ENCODE measurements around the gene ACSL6. TPM values are rescaled to one million over a fixed set of nuclear protein-coding genes. Genes with fewer than 3 reads are reported as not detected.

Gene ACSL6
- total and polyA plus RNA-seq, 10 donors: 0.76 to 18.4 (median 3.9) TPM

DNA sequence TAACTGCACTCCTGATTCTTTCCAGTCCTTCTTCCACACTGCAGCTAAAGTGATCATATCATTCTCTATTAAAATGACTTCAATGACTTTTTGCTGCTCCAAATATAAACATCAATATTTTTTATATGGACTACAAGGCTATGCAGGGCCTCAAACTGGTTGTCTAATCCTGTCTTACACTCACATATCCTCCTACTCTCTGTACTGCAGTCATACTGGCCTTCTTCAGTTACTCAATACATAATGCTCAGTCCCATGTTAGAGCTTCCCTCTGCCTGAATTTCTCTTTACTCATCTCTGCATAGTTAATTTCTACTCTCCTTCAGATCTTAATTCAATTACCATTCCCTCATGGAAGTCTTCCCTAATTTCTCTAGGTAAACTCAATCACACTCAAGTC lies 69.4 kb downstream of the ACSL6 start:
- intact Hi-C loops (cut with DNase I; ENCODE audit: low total_unique reads): no loop called here
- DNase-seq: no peak

GRCh38 chr5:131939690-131940345 lies 71.6 kb downstream of the ACSL6 start:
- TF ChIP-seq, protein P1, sequence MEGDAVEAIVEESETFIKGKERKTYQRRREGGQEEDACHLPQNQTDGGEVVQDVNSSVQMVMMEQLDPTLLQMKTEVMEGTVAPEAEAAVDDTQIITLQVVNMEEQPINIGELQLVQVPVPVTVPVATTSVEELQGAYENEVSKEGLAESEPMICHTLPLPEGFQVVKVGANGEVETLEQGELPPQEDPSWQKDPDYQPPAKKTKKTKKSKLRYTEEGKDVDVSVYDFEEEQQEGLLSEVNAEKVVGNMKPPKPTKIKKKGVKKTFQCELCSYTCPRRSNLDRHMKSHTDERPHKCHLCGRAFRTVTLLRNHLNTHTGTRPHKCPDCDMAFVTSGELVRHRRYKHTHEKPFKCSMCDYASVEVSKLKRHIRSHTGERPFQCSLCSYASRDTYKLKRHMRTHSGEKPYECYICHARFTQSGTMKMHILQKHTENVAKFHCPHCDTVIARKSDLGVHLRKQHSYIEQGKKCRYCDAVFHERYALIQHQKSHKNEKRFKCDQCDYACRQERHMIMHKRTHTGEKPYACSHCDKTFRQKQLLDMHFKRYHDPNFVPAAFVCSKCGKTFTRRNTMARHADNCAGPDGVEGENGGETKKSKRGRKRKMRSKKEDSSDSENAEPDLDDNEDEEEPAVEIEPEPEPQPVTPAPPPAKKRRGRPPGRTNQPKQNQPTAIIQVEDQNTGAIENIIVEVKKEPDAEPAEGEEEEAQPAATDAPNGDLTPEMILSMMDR (IDR thresholded peaks at IDR 0.05 in 8 of 11, conservative IDR thresholded peaks at IDR 0.05 in 3 of 11): no peak
- TF ChIP-seq POLR2AphosphoS5 (IDR thresholded peaks at IDR 0.05) (no peak), POLR2A (IDR thresholded peaks at IDR 0.05) (no peak)
- Histone ChIP-seq H3K4me3 (no peak overlapping the region), H3K4me1 (no peaks in the 10 kb centered on the region), H3K36me3 (no peaks in the 10 kb centered on the region), H3K9me3 (no peaks in the 10 kb centered on the region), H3K27ac (no peak overlapping the region), H3K27me3 (replicated peaks in 1 of 7) (no peaks in the 10 kb centered on the region)
- no peak for DNase-seq
- intact Hi-C loops (cut with DNase I; ENCODE audit: low total_unique reads): no loop called here
- 44 to 68% (median 59%) methylated on average over 3 of the region's 3 CpGs for WGBS, 5 donors

More for the DNA sequence above, 69.4 kb downstream of the ACSL6 start:
- TF ChIP-seq POLR2A (IDR thresholded peaks at IDR 0.05): no peak
- H3K36me3 ChIP-seq: no peaks in the 10 kb centered on the region
- H3K27me3 ChIP-seq (replicated peaks in 1 of 7): no peaks in the 10 kb centered on the region
- H3K9me3 ChIP-seq: no peaks in the 10 kb centered on the region
- no peak overlapping the region for H3K27ac ChIP-seq
- no peak overlapping the region for H3K4me3 ChIP-seq
- H3K4me1 ChIP-seq: no peaks in the 10 kb centered on the region

DNA sequence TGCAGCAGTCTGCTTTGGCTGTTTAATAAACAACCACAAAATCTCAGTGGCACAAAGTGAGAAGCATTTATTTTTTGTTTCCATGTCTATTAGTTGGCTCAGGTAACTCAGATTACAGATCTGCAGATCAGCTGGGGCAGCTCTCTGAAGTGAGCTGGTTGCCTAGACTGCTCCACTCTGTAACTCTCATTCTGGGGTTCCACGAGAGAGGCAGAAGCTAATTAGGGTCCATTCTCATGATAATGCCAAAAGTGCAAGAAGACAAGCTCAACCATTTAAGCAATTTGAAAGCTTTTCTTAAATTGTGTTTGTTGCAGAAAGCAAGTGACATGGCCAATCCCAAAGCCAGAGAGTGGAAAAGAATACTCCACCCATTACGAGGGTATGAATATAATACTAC lies 79.2 kb downstream of the ACSL6 start:
- H3K36me3 ChIP-seq: no peaks in the 10 kb centered on the region
- H3K4me3 ChIP-seq: no peak overlapping the region
- peaks cover 0 to 6% (median 0%) of the 10 kb centered on the region in 7 donors for H3K27me3 ChIP-seq (replicated peaks in 1 of 7)
- DNase-seq: no peak
- H3K4me1 ChIP-seq: no peaks in the 10 kb centered on the region
- intact Hi-C loops (cut with DNase I; ENCODE audit: low total_unique reads): no loop called here
- peaks cover 3 to 45% (median 41%) of the 10 kb centered on the region in 8 donors for H3K9me3 ChIP-seq
- WGBS, 5 donors: 71 to 90% (median 86%) methylated on average over 2 of the region's 2 CpGs
- no peak overlapping the region for H3K27ac ChIP-seq
- TF ChIP-seq POLR2AphosphoS5 (IDR thresholded peaks at IDR 0.05) (no peak), POLR2A (IDR thresholded peaks at IDR 0.05) (no peak)
- TF ChIP-seq, protein P1 (IDR thresholded peaks at IDR 0.05 in 8 of 11, conservative IDR thresholded peaks at IDR 0.05 in 3 of 11): no peak

DNA sequence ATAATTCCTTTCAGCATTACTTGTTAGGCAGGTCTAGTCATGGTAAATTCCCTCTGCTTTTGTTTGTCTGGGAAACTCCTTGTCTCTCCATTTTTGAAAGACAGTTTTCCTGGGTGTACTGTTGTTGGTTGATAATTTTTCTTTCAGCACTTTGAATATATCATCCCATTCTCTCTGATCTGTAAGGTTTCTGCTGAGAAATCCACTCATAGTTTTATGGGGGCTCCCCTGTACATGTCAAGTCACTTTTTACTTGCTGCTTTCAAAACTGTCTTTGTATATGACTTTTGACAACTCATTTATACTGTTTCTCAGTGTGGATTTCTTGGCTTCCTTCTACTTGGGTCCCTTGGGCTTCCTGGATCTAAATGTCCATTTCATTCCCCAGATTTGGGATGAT lies 82.5 kb downstream of the ACSL6 start:
- no peak for DNase-seq
- intact Hi-C loops (cut with DNase I; ENCODE audit: low total_unique reads): no loop called here
- H3K9me3 ChIP-seq: peaks cover 9 to 71% (median 64%) of the 10 kb centered on the region in 8 donors
- TF ChIP-seq, protein P1 (IDR thresholded peaks at IDR 0.05 in 8 of 11, conservative IDR thresholded peaks at IDR 0.05 in 3 of 11): no peak
- TF ChIP-seq POLR2AphosphoS5 (IDR thresholded peaks at IDR 0.05): no peak
- no peak for TF ChIP-seq POLR2A (IDR thresholded peaks at IDR 0.05)
- peaks cover 0 to 6% (median 0%) of the 10 kb centered on the region in 7 donors for H3K27me3 ChIP-seq (replicated peaks in 1 of 7)
- no peaks in the 10 kb centered on the region for H3K36me3 ChIP-seq
- H3K4me1 ChIP-seq: no peaks in the 10 kb centered on the region
- H3K27ac ChIP-seq: no peak overlapping the region
- H3K4me3 ChIP-seq: no peak overlapping the region

Measured in spleen (tissue), 11 donors.